ENCODE data around the gene LTBR. TPM values are rescaled to one million over a fixed set of nuclear protein-coding genes. Genes with fewer than 3 reads are reported as not detected.

The LTBR gene
- total RNA-seq, 3 donors from 2014 or later (not counting 1 experiment from before 2014, with no cell fraction given): 3.7 to 5.8 (median 4.4) TPM

DNA sequence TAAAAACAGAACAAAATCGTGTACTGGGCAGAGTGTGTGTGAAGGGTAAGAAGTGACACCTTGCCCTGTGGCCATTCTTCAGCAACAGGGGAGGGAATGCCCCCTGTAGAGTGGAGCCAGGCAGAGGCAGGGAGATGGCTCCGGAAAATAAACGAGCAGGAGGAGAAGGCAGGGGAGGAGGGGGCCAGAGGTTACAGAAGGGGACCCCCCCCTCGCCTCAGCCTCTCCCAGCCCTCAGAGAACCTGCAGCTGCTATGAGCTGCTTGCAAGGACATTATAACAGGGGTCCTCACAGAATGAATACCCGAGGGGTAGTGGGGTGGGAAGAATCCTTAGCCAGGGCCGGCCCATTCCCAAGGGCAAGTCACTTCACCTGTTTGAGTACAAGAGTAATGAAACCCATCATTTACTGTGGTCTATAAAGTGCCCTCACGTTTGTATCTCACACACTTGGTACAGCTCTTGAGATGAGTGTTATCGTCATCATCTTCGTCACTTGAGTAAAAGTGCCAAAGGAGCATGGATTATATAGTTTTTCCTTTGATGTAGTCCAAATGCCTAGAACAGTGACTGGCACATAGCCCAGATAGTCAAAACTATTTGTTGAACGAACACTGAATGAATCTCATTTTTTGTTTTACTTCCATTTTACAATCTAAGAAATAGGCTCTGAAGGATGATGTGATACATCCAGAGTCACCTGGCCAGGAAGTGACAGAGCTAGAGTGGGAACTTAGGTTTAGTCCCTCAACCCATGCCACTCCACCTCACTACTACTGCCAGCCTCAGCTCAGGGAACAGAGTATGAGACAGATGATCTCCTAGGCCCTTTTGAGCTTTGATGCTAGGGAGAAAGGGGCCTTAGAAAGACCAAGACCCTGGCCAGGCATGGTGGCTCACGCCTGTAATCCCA lies 23.1 kb upstream of the LTBR start:
- ATAC-seq (no peak), DNase-seq (no peak)
- Mint-ChIP-seq H3K36me3 (no peaks in the 10 kb centered on the region), H3K9me3 (no peaks in the 10 kb centered on the region), H3K4me3 (no peak overlapping the region), H3K4me1 (peaks cover 6 to 26% of the 10 kb centered on the region in 2 donors), H3K27ac (no peak overlapping the region), H3K27me3 (ENCODE audit: low read depth in 2 of 2) (no peaks in the 10 kb centered on the region)
- no peaks in the 10 kb centered on the region for H3K36me3 ChIP-seq (ENCODE audit: control insufficient read depth, insufficient read depth, low read length)
- no peak overlapping the region for H3K4me3 ChIP-seq (ENCODE audit: low read length)
- peaks cover 15% of the 10 kb centered on the region for H3K4me1 ChIP-seq (ENCODE audit: control insufficient read depth, insufficient read depth, low read length)
- TF ChIP-seq CTCF (IDR thresholded peaks at IDR 0.05): no peak
- intact Hi-C loops (cut with micrococcal nuclease): no loop called here
- WGBS (ENCODE audit: insufficient coverage): 75% methylated on average over 10 of the region's 11 CpGs
- no peaks in the 10 kb centered on the region for H3K9me3 ChIP-seq (ENCODE audit: control insufficient read depth, insufficient read depth, low read length)
- no peaks in the 10 kb centered on the region for H3K27me3 ChIP-seq (ENCODE audit: control insufficient read depth, insufficient read depth, low read length)
- no peak overlapping the region for H3K27ac ChIP-seq (ENCODE audit: low read length)

- Histone ChIP-seq H3K4me1 (ENCODE audit: control insufficient read depth, insufficient read depth, low read length) (peaks cover 15% of the 10 kb centered on the region), H3K36me3 (ENCODE audit: control insufficient read depth, insufficient read depth, low read length) (no peaks in the 10 kb centered on the region), H3K4me3 (ENCODE audit: low read length) (no peak overlapping the region), H3K27me3 (ENCODE audit: control insufficient read depth, insufficient read depth, low read length) (no peaks in the 10 kb centered on the region), H3K27ac (ENCODE audit: low read length) (no peak overlapping the region), H3K9me3 (ENCODE audit: control insufficient read depth, insufficient read depth, low read length) (no peaks in the 10 kb centered on the region)
- no peak for TF ChIP-seq CTCF (IDR thresholded peaks at IDR 0.05)
- Mint-ChIP-seq H3K27ac (peak overlapping the region in 1 of 2 donors; percentile 66), H3K36me3 (no peaks in the 10 kb centered on the region), H3K4me3 (peak overlapping the region; percentile 25), H3K27me3 (ENCODE audit: low read depth in 2 of 2) (no peaks in the 10 kb centered on the region), H3K9me3 (no peaks in the 10 kb centered on the region), H3K4me1 (peaks cover 6 to 18% of the 10 kb centered on the region in 2 donors)
- ATAC-seq (no peak), DNase-seq (peak in 1 of 2 donors; percentile 47)
- WGBS (ENCODE audit: insufficient coverage): 85% methylated on average over 14 of the region's 14 CpGs
- intact Hi-C loops (cut with micrococcal nuclease): no loop called here
Observed at GRCh38 chr12:6361834-6362233, 22.1 kb upstream of the LTBR start.

- H3K36me3 Mint-ChIP-seq: no peaks in the 10 kb centered on the region
- no peaks in the 10 kb centered on the region for H3K9me3 ChIP-seq (ENCODE audit: control insufficient read depth, insufficient read depth, low read length)
- H3K27ac ChIP-seq (ENCODE audit: low read length): no peak overlapping the region
- no peak overlapping the region for H3K4me3 ChIP-seq (ENCODE audit: low read length)
- H3K4me3 Mint-ChIP-seq: no peak overlapping the region
- no peaks in the 10 kb centered on the region for H3K27me3 ChIP-seq (ENCODE audit: control insufficient read depth, insufficient read depth, low read length)
- intact Hi-C loops (cut with micrococcal nuclease): no loop called here
- H3K27me3 Mint-ChIP-seq (ENCODE audit: low read depth in 2 of 2): no peaks in the 10 kb centered on the region
- no peaks in the 10 kb centered on the region for H3K36me3 ChIP-seq (ENCODE audit: control insufficient read depth, insufficient read depth, low read length)
- ATAC-seq (no peak), DNase-seq (no peak)
- H3K9me3 Mint-ChIP-seq: no peaks in the 10 kb centered on the region
- peak overlapping the region in 1 of 2 donors; percentile 66 for H3K27ac Mint-ChIP-seq
- WGBS (ENCODE audit: insufficient coverage): 82% methylated on average over 3 of the region's 3 CpGs
- H3K4me1 ChIP-seq (ENCODE audit: control insufficient read depth, insufficient read depth, low read length): peaks cover 19% of the 10 kb centered on the region
- no peak for TF ChIP-seq CTCF (IDR thresholded peaks at IDR 0.05)
- H3K4me1 Mint-ChIP-seq: peaks cover 12 to 23% of the 10 kb centered on the region in 2 donors
Observed at GRCh38 chr12:6362403-6362802, 21.6 kb upstream of the LTBR start.
